ENCODE data around the gene LSM5. TPM values are rescaled to one million over a fixed set of nuclear protein-coding genes. Genes with fewer than 3 reads are reported as not detected.

Gene LSM5
- total RNA-seq, 2 donors from 2014 or later = 15.4 to 41.6 TPM

GRCh38 chr7:32461484-32461883 is 28.7 kb downstream of the LSM5 start:
- DNase-seq (ENCODE audit: low spot score) = no peak
- intact Hi-C loops (cut with DNase I) = no loop called here
- 90% methylated on average over 2 of the region's 2 CpGs for WGBS

GRCh38 chr7:32459788-32460187 is 30.4 kb downstream of the LSM5 start:
- no peaks in the 10 kb centered on the region for H3K4me1 ChIP-seq (replicated peaks)
- 65% methylated on average over 2 of the region's 2 CpGs for WGBS
- no peaks in the 10 kb centered on the region for H3K36me3 ChIP-seq
- H3K27me3 ChIP-seq (replicated peaks; ENCODE audit: insufficient read depth) = no peaks in the 10 kb centered on the region
- intact Hi-C loops (cut with DNase I) = no loop called here
- no peak overlapping the region for H3K27ac ChIP-seq
- TF ChIP-seq CTCF (IDR thresholded peaks at IDR 0.05) = no peak
- TF ChIP-seq POLR2A (IDR thresholded peaks at IDR 0.05) = no peak
- TF ChIP-seq POLR2AphosphoS5 (IDR thresholded peaks at IDR 0.05) = no peak
- DNase-seq (ENCODE audit: low spot score) = no peak
- H3K4me3 ChIP-seq = no peak overlapping the region
- H3K9me3 ChIP-seq = no peaks in the 10 kb centered on the region

More at GRCh38 chr7:32461484-32461883, 28.7 kb downstream of the LSM5 start:
- Histone ChIP-seq H3K9me3 (no peaks in the 10 kb centered on the region), H3K4me1 (replicated peaks) (no peaks in the 10 kb centered on the region), H3K4me3 (no peak overlapping the region), H3K27ac (no peak overlapping the region), H3K27me3 (replicated peaks; ENCODE audit: insufficient read depth) (no peaks in the 10 kb centered on the region), H3K36me3 (no peaks in the 10 kb centered on the region)
- TF ChIP-seq POLR2A (IDR thresholded peaks at IDR 0.05) (no peak), CTCF (IDR thresholded peaks at IDR 0.05) (no peak), POLR2AphosphoS5 (IDR thresholded peaks at IDR 0.05) (no peak)

GRCh38 chr7:32458025-32458424 is 32.2 kb downstream of the LSM5 start:
- no peaks in the 10 kb centered on the region for H3K4me1 ChIP-seq (replicated peaks)
- H3K27me3 ChIP-seq (replicated peaks; ENCODE audit: insufficient read depth) = peaks cover 2% of the 10 kb centered on the region
- H3K27ac ChIP-seq = no peak overlapping the region
- no peaks in the 10 kb centered on the region for H3K9me3 ChIP-seq
- H3K36me3 ChIP-seq = no peaks in the 10 kb centered on the region
- intact Hi-C loops (cut with DNase I) = no loop called here
- TF ChIP-seq CTCF (IDR thresholded peaks at IDR 0.05) (no peak), POLR2A (IDR thresholded peaks at IDR 0.05) (no peak), POLR2AphosphoS5 (IDR thresholded peaks at IDR 0.05) (no peak)
- DNase-seq (ENCODE audit: low spot score) = no peak
- WGBS = 64% methylated on average over 3 of the region's 3 CpGs
- H3K4me3 ChIP-seq = no peak overlapping the region

GRCh38 chr7:32453341-32454011 is 36.7 kb downstream of the LSM5 start:
- no peaks in the 10 kb centered on the region for H3K9me3 ChIP-seq
- 59% methylated on average over 8 of the region's 8 CpGs for WGBS
- H3K4me1 ChIP-seq (replicated peaks) = no peaks in the 10 kb centered on the region
- H3K27me3 ChIP-seq (replicated peaks; ENCODE audit: insufficient read depth) = peaks cover 2% of the 10 kb centered on the region
- no peak overlapping the region for H3K27ac ChIP-seq
- no peak overlapping the region for H3K4me3 ChIP-seq
- no peak for TF ChIP-seq POLR2AphosphoS5 (IDR thresholded peaks at IDR 0.05)
- TF ChIP-seq CTCF (IDR thresholded peaks at IDR 0.05) = no peak
- no peak for TF ChIP-seq POLR2A (IDR thresholded peaks at IDR 0.05)
- no peak for DNase-seq (ENCODE audit: low spot score)
- intact Hi-C loops (cut with DNase I) = no loop called here
- no peaks in the 10 kb centered on the region for H3K36me3 ChIP-seq

GRCh38 chr7:32447218-32447617 is 43.0 kb downstream of the LSM5 start:
- Histone ChIP-seq H3K4me1 (replicated peaks) (no peaks in the 10 kb centered on the region), H3K27ac (no peak overlapping the region), H3K9me3 (no peaks in the 10 kb centered on the region), H3K27me3 (replicated peaks; ENCODE audit: insufficient read depth) (no peaks in the 10 kb centered on the region), H3K4me3 (no peak overlapping the region), H3K36me3 (no peaks in the 10 kb centered on the region)
- no peak for DNase-seq (ENCODE audit: low spot score)
- 76% methylated on average over 2 of the region's 2 CpGs for WGBS
- TF ChIP-seq POLR2A (IDR thresholded peaks at IDR 0.05) (no peak), CTCF (IDR thresholded peaks at IDR 0.05) (no peak), POLR2AphosphoS5 (IDR thresholded peaks at IDR 0.05) (no peak)
- intact Hi-C loops (cut with DNase I) = no loop called here

Measured in prostate gland (tissue), 2 donors.